ENCODE results near the gene ELAPOR2. TPM values are rescaled to one million over a fixed set of nuclear protein-coding genes. Genes with fewer than 3 reads are reported as not detected.

ELAPOR2 gene
- polyA plus RNA-seq, 4 donors, result 2.6 to 7.6 TPM; not detected in 2

DNA sequence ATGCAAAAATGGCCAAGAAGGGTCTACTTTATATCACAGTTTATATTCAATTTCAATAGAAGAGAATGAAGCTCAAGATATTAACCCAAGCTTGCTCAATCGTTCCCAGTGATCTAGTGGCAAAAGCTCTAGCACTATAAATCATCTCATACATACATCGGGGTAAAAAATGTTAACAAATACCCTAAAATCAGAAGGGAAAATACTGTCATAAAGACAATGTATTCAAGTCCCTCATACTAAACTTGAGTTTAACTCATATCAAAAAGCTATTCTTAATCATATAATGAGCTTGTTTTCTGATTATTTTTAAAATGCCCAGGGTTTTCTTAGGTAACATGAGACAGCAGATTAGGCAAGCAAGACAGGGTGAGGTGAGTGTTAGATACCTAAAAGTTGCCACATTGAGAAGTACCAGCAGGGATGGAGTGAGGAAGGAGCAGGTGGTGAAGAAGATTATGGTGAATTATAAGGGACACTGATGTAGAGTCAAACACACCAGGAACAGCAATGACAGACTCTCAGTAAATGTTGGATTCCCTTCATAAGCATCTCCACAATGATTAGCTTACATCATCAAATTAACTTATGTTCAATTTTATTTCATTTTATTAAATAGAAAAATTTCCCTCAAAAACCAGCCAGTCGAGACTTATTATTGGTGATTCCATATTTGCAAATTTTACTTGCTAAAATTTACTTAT is 46.2 kb downstream of the ELAPOR2 start:
- no peaks in the 10 kb centered on the region for H3K36me3 ChIP-seq (ENCODE audit: control insufficient read depth in 3 of 3, insufficient read depth in 2 of 3, low read depth in 1 of 3, low read length in 3 of 3)
- FAIRE-seq (no peak), DNase-seq (no peak)
- no peaks in the 10 kb centered on the region for H3K27me3 ChIP-seq (ENCODE audit: control insufficient read depth in 3 of 3, insufficient read depth in 3 of 3, low read length in 3 of 3)
- H3K4me1 ChIP-seq (ENCODE audit: control insufficient read depth in 3 of 3, insufficient read depth in 2 of 3, low read depth in 1 of 3, low read length in 2 of 3), result no peaks in the 10 kb centered on the region
- 62 to 78% (median 72%) methylated on average over 3 of the region's 3 CpGs for WGBS, 3 donors
- no peaks in the 10 kb centered on the region for H3K9me3 ChIP-seq (ENCODE audit: control insufficient read depth in 2 of 2, insufficient read depth in 1 of 2, low read depth in 1 of 2, low read length in 1 of 2)
- H3K4me3 ChIP-seq (ENCODE audit: low read depth in 1 of 3, low read length in 3 of 3), result no peak overlapping the region
- no peak overlapping the region for H3K27ac ChIP-seq (ENCODE audit: low read depth in 1 of 3, low read length in 2 of 3)

Other genes with a start within 250 kb of the ELAPOR2 start
- 100 to 1,000 TPM in 1 of 4 donors, 10 to 100 TPM in 3; 15.4 to 118 (median 25.6) TPM for gene DMTF1, start 92.8 kb upstream of the ELAPOR2 start, polyA plus RNA-seq
- 10 to 100 TPM; 18.6 to 47.7 (median 33.5) TPM for gene TMEM243, start 160.1 kb upstream of the ELAPOR2 start, polyA plus RNA-seq

Measured in small intestine (tissue), 7 donors.